Peyer's patch (tissue), 4 donors: ENCODE data around the gene NPHP3. TPM values are rescaled to one million over a fixed set of nuclear protein-coding genes. Genes with fewer than 3 reads are reported as not detected.

Experiments
- DNase-seq, 3 donors: peaks; one replicate each; pipeline ENCODE4 v3.0.0-alpha.2; 2017 to 2019
- H3K27ac ChIP-seq, 4 donors: fragments of 200-600 bp; sonication (generic); one replicate each; pipeline ENCODE4 v1.5.1; 2016 to 2019
- H3K27me3 ChIP-seq, 2 donors: fragments of 200-600 bp; sonication (generic); one replicate each; pipeline ENCODE4 v1.5.1; 2019
- H3K36me3 ChIP-seq, 3 donors: fragments of 200-600 bp; sonication (generic); one replicate each; pipeline ENCODE4 v1.5.1; 2016 to 2019
- H3K4me1 ChIP-seq, 4 donors: fragments of 200-600 bp; sonication (generic); one replicate each; pipeline ENCODE4 v1.5.1; 2016 to 2019
- H3K4me3 ChIP-seq, 4 donors: fragments of 200-600 bp; sonication (generic); 1 replicate in 3 of 4; 2 replicates in 1 of 4; pipeline ENCODE4 v1.5.1; 2016 to 2019; ENCODE audit warnings: mild to moderate bottlenecking in 1 of 4
- H3K9me3 ChIP-seq, 4 donors: fragments of 200-600 bp; sonication (generic); one replicate each; pipeline ENCODE4 v1.5.1; 2016 to 2019; ENCODE audit warnings: mild to moderate bottlenecking in 1 of 4
- POLR2A ChIP-seq, 2 donors: fragments of 450-650 bp; IDR thresholded peaks; one replicate each; pipeline ENCODE4 v1.5.1; 2017; ENCODE audit warnings: antibody characterized with exemption in 2 of 2, mild to moderate bottlenecking in 2 of 2, moderate library complexity in 2 of 2
- total RNA-seq, 4 donors: library from RNA; depleted of rRNA; stranded (reverse); fragments of >200 nt; gene quantifications; one replicate each; pipeline ENCODE4 v1.1.0, GENCODE V29; 2016
- TF ChIP-seq, protein P1 (sequence below), 6 experiments: fragments of 450-650 bp in 4 of 6; fragments of 200-600 bp in 2 of 6; sonication (generic) in 1 of 6; IDR thresholded peaks; one replicate each; pipeline ENCODE4 v1.5.1; 2017 to 2019; ENCODE audit warnings: antibody characterized with exemption in 6 of 6, mild to moderate bottlenecking in 3 of 6, moderate library complexity in 1 of 6

NPHP3 gene, protein sequence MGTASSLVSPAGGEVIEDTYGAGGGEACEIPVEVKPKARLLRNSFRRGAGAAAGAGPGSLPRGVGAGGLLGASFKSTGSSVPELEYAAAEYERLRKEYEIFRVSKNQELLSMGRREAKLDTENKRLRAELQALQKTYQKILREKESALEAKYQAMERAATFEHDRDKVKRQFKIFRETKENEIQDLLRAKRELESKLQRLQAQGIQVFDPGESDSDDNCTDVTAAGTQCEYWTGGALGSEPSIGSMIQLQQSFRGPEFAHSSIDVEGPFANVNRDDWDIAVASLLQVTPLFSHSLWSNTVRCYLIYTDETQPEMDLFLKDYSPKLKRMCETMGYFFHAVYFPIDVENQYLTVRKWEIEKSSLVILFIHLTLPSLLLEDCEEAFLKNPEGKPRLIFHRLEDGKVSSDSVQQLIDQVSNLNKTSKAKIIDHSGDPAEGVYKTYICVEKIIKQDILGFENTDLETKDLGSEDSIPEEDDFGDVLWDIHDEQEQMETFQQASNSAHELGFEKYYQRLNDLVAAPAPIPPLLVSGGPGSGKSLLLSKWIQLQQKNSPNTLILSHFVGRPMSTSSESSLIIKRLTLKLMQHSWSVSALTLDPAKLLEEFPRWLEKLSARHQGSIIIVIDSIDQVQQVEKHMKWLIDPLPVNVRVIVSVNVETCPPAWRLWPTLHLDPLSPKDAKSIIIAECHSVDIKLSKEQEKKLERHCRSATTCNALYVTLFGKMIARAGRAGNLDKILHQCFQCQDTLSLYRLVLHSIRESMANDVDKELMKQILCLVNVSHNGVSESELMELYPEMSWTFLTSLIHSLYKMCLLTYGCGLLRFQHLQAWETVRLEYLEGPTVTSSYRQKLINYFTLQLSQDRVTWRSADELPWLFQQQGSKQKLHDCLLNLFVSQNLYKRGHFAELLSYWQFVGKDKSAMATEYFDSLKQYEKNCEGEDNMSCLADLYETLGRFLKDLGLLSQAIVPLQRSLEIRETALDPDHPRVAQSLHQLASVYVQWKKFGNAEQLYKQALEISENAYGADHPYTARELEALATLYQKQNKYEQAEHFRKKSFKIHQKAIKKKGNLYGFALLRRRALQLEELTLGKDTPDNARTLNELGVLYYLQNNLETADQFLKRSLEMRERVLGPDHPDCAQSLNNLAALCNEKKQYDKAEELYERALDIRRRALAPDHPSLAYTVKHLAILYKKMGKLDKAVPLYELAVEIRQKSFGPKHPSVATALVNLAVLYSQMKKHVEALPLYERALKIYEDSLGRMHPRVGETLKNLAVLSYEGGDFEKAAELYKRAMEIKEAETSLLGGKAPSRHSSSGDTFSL (N-terminal part only)
- total RNA-seq: 10 to 100 TPM; 20.5 to 67.6 (median 45.4) TPM

DNA sequence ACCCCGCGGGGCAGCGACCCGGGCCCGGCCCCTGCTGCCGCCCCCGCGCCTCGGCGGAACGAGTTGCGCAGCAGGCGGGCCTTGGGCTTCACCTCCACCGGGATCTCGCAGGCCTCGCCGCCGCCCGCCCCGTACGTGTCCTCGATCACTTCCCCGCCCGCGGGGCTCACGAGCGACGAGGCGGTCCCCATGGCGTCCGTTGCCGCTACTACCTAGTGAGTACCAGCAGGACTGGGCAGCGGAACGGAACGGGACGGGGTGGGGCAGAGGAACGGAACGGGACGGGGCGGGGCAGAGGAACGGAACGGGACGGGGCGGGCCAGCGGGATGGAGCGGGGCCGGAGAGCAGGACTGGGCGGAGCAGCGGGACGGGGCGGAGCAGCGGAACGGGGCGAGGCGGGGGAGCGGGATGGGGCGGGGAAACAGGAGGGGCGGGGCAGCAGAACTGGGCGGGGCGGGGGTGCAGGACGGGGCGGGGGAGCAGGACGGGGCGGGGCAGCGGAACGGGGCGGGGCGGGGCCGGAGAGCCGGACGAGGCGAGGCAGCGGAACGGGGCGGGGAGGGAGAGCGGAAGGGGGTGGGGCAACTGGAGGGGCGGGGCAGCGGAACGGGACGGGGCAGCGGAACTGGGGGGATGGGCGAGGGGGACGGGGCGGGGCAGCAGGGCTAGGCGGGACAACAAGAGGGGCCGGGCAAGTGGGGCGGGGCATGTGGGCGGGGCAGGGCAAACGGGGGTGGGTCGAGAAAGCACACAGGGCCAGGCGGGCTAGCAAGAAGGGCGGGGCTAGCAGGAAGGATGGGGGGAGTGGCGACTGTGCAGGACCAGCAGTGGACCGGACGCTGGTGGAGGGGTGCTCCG is at the start of gene NPHP3:
TSS of gene NPHP3 (minus strand) at position 245 of the 859 bp plus-strand sequence. CDS start at position 191, 54 bp downstream.
- peak within 1 kb of the TSS; percentile 92 to 100 (median 94) for H3K27ac ChIP-seq
- H3K9me3 ChIP-seq: no peaks in the 10 kb centered on the region
- peak; percentile 99 to 100 (median 99) for DNase-seq
- TF ChIP-seq, protein P1, sequence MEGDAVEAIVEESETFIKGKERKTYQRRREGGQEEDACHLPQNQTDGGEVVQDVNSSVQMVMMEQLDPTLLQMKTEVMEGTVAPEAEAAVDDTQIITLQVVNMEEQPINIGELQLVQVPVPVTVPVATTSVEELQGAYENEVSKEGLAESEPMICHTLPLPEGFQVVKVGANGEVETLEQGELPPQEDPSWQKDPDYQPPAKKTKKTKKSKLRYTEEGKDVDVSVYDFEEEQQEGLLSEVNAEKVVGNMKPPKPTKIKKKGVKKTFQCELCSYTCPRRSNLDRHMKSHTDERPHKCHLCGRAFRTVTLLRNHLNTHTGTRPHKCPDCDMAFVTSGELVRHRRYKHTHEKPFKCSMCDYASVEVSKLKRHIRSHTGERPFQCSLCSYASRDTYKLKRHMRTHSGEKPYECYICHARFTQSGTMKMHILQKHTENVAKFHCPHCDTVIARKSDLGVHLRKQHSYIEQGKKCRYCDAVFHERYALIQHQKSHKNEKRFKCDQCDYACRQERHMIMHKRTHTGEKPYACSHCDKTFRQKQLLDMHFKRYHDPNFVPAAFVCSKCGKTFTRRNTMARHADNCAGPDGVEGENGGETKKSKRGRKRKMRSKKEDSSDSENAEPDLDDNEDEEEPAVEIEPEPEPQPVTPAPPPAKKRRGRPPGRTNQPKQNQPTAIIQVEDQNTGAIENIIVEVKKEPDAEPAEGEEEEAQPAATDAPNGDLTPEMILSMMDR (IDR thresholded peaks at IDR 0.05): peak in 1 of 6 experiments; percentile 33
- TF ChIP-seq POLR2A (IDR thresholded peaks at IDR 0.05): peak; percentile 79 to 94
- no peaks in the 10 kb centered on the region for H3K27me3 ChIP-seq
- H3K4me1 ChIP-seq: peaks cover 0 to 18% (median 7%) of the 10 kb centered on the region in 4 donors
- peaks cover 0 to 8% (median 0%) of the 10 kb centered on the region in 3 donors for H3K36me3 ChIP-seq
- peak within 1 kb of the TSS; percentile 81 to 100 (median 86) for H3K4me3 ChIP-seq

DNA sequence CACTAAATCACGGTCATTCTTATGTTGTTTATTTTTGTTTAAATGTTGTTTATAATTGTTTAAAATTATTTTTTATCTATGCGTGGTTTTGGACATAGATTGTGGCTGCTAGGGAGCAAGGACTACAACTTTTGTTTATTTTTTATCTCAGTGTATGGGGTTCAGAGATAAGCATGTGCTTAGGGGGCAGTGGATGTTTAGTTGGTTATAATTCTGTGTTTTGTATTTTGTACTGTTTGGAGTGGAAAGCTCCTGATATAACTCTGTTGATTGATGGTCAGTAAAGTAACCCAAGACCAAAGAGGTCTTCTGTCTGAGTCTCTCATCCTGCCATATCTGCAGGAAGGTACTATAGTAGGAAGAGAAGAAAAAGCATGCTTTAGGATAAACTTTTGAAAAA is 36.5 kb upstream of the NPHP3 start:
- H3K27me3 ChIP-seq: no peaks in the 10 kb centered on the region
- no peak for DNase-seq
- H3K36me3 ChIP-seq: no peaks in the 10 kb centered on the region
- no peak overlapping the region for H3K27ac ChIP-seq
- H3K9me3 ChIP-seq: no peaks in the 10 kb centered on the region
- no peaks in the 10 kb centered on the region for H3K4me1 ChIP-seq
- TF ChIP-seq POLR2A (IDR thresholded peaks at IDR 0.05): no peak
- TF ChIP-seq, protein P1 (IDR thresholded peaks at IDR 0.05): no peak
- no peak overlapping the region for H3K4me3 ChIP-seq

- Histone ChIP-seq H3K4me1 (no peaks in the 10 kb centered on the region), H3K27ac (no peak overlapping the region), H3K9me3 (no peaks in the 10 kb centered on the region), H3K36me3 (no peaks in the 10 kb centered on the region), H3K4me3 (no peak overlapping the region), H3K27me3 (no peaks in the 10 kb centered on the region)
- no peak for DNase-seq
- TF ChIP-seq POLR2A (IDR thresholded peaks at IDR 0.05): no peak
- TF ChIP-seq, protein P1 (IDR thresholded peaks at IDR 0.05): no peak
Observed at GRCh38 chr3:132756108-132756650, 34.0 kb upstream of the NPHP3 start.

GRCh38 chr3:132753946-132754345 is 31.7 kb upstream of the NPHP3 start:
- Histone ChIP-seq H3K36me3 (no peaks in the 10 kb centered on the region), H3K4me1 (no peaks in the 10 kb centered on the region), H3K9me3 (no peaks in the 10 kb centered on the region), H3K27me3 (no peaks in the 10 kb centered on the region), H3K4me3 (no peak overlapping the region), H3K27ac (no peak overlapping the region)
- DNase-seq: no peak
- no peak for TF ChIP-seq POLR2A (IDR thresholded peaks at IDR 0.05)
- TF ChIP-seq, protein P1 (IDR thresholded peaks at IDR 0.05): no peak
